AG04449 (cell line): ENCODE measurements around the gene LIMCH1.

Experiments
- CTCF ChIA-PET: fragments of 350-600 bp; formaldehyde crosslinking; extraction: SDS; loops from one replicate; lab custom pipeline; 2021; ENCODE audit warnings: antibody characterized with exemption; lab: Yijun Ruan, JAX
- POLR2A ChIA-PET: fragments of 400-600, 350-600 bp; formaldehyde crosslinking; extraction: SDS; loops from one replicate; lab custom pipeline; 2020; ENCODE audit warnings: antibody characterized with exemption, inconsistent platforms; lab: Yijun Ruan, JAX
- DNase-seq: peaks from one replicate; pipeline ENCODE4 v3.0.0-alpha.2; 2010; ENCODE audit warnings: low read depth, low spot score
- H3K4me3 ChIP-seq: 2 replicates; pipeline ENCODE4 v1.5.1; 2011; ENCODE audit warnings: low read depth, mild to moderate bottlenecking, control low read depth, low read length
- CTCF ChIP-seq: IDR thresholded peaks from one replicate; pipeline ENCODE4 v1.5.1; 2011; ENCODE audit warnings: mild to moderate bottlenecking, moderate library complexity, low read length, control low read depth, inconsistent platforms; ENCODE audit not compliant: insufficient read depth; ENCODE audit errors: missing control alignments

Gene LIMCH1

GRCh38 chr4:41540687-41541086 is 2.7 kb downstream of the LIMCH1 start:
- ChIA-PET CTCF (no interaction called here), POLR2A (no interaction called here)
- TF ChIP-seq CTCF, result no peak
- DNase-seq, result no peak
- no peak overlapping the region for H3K4me3 ChIP-seq

GRCh38 chr4:41541687-41542094 is 3.7 kb downstream of the LIMCH1 start:
- no peak for DNase-seq
- ChIA-PET CTCF (no interaction called here), POLR2A (no interaction called here)
- no peak overlapping the region for H3K4me3 ChIP-seq
- TF ChIP-seq CTCF, result no peak

GRCh38 chr4:41542526-41543275 is 4.7 kb downstream of the LIMCH1 start:
- no peak for TF ChIP-seq CTCF
- POLR2A ChIA-PET, result no interaction called here

GRCh38 chr4:41545238-41545637 is 7.3 kb downstream of the LIMCH1 start:
- DNase-seq, result no peak
- ChIA-PET POLR2A (no interaction called here), CTCF (no interaction called here)
- H3K4me3 ChIP-seq, result no peak overlapping the region
- no peak for TF ChIP-seq CTCF

More at GRCh38 chr4:41542526-41543275, 4.7 kb downstream of the LIMCH1 start:
- CTCF ChIA-PET, result no interaction called here
- no peak overlapping the region for H3K4me3 ChIP-seq
- DNase-seq, result no peak

GRCh38 chr4:41546638-41547037 is 8.7 kb downstream of the LIMCH1 start:
- ChIA-PET CTCF (no interaction called here), POLR2A (no interaction called here)
- TF ChIP-seq CTCF, result no peak
- DNase-seq, result no peak
- no peak overlapping the region for H3K4me3 ChIP-seq

- ChIA-PET POLR2A (no interaction called here), CTCF (no interaction called here)
- TF ChIP-seq CTCF, result no peak
- no peak for DNase-seq
- no peak overlapping the region for H3K4me3 ChIP-seq
Measured at GRCh38 chr4:41548305-41548880, 10.4 kb downstream of the LIMCH1 start.
